Vagina (tissue), 2 donors: ENCODE measurements around the gene GRB7. TPM values are rescaled to one million over a fixed set of nuclear protein-coding genes. Genes with fewer than 3 reads are reported as not detected.
"Not testable (repeated sequence)": the region's sequence is repeated elsewhere in the genome, so short reads cannot be mapped to it uniquely, and the experiment has no call there.

Experiments
- DNase-seq, 2 donors: peaks; one replicate each; pipeline ENCODE4 v3.0.0-alpha.2; 2017; ENCODE audit errors: extremely low spot score in 2 of 2
- H3K27ac ChIP-seq: fragments of 200-600 bp; sonication (generic); one replicate; pipeline ENCODE4 v1.5.1; 2019
- H3K27me3 ChIP-seq: fragments of 200-600 bp; sonication (generic); one replicate; pipeline ENCODE4 v1.5.1; 2019
- H3K36me3 ChIP-seq, 2 donors: fragments of 200-600 bp; sonication (generic); one replicate each; pipeline ENCODE4 v1.5.1; 2017 to 2019
- H3K4me1 ChIP-seq: fragments of 200-600 bp; sonication (generic); one replicate; pipeline ENCODE4 v1.5.1; 2019
- H3K4me3 ChIP-seq, 2 donors: fragments of 200-600 bp; sonication (generic); 1 replicate in 1 of 2; 2 replicates in 1 of 2; pipeline ENCODE4 v1.5.1; 2016 to 2019
- H3K9me3 ChIP-seq: fragments of 200-600 bp; sonication (generic); one replicate; pipeline ENCODE4 v1.5.1; 2019
- CTCF ChIP-seq, 3 experiments: fragments of 450-650 bp in 2 of 3; fragments of 200-600 bp in 1 of 3; sonication (generic) in 1 of 3; IDR thresholded peaks; one replicate each; pipeline ENCODE4 v1.5.1; 2017 to 2019; ENCODE audit warnings: antibody characterized with exemption in 3 of 3, mild to moderate bottlenecking in 2 of 3, moderate library complexity in 2 of 3
- POLR2A ChIP-seq, 2 donors: fragments of 450-650 bp; IDR thresholded peaks; one replicate each; pipeline ENCODE4 v1.6.1; 2017; ENCODE audit warnings: antibody characterized with exemption in 2 of 2, mild to moderate bottlenecking in 2 of 2, moderate library complexity in 2 of 2
- POLR2AphosphoS5 ChIP-seq, 2 donors: sonication (generic); formaldehyde crosslinking; IDR thresholded peaks; one replicate each; pipeline ENCODE4 v1.9.0; 2017; ENCODE audit warnings: antibody characterized with exemption in 2 of 2, mild to moderate bottlenecking in 2 of 2, low read depth in 1 of 2; ENCODE audit not compliant: insufficient read depth in 1 of 2
- intact Hi-C: fragments of 100-400 bp; cut with DNase I; formaldehyde crosslinking; loops from one replicate; pipeline ENCODE4 v1.15.1; 2023
- total RNA-seq: library from RNA; depleted of rRNA; stranded (reverse); fragments of >200 nt; gene quantifications from one replicate; pipeline ENCODE4 v1.2.3, GENCODE V29; 2016

Gene GRB7
- total RNA-seq, 1 donor from 2014 or later, result 23.6 TPM

- Histone ChIP-seq H3K4me1 (peaks cover 4% of the 10 kb centered on the region), H3K4me3 (peak overlapping the region in 1 of 2 donors; percentile 30), H3K27me3 (no peaks in the 10 kb centered on the region), H3K36me3 (peaks cover 0 to 5% of the 10 kb centered on the region in 2 donors), H3K27ac (no peak overlapping the region), H3K9me3 (no peaks in the 10 kb centered on the region)
- intact Hi-C loops, result no loop called here
- DNase-seq, result no peak
- TF ChIP-seq CTCF (IDR thresholded peaks at IDR 0.05), result no peak
- no peak for TF ChIP-seq POLR2A (IDR thresholded peaks at IDR 0.05)
- TF ChIP-seq POLR2AphosphoS5 (IDR thresholded peaks at IDR 0.05; ENCODE audit: insufficient read depth in 1 of 2, low read depth in 1 of 2), result no peak
These were observed 8.4 kb downstream of the GRB7 start for GRCh38 chr17:39746145-39746461.

GRCh38 chr17:39747745-39748144 lies 10.0 kb downstream of the GRB7 start:
- Histone ChIP-seq H3K27me3 (no peaks in the 10 kb centered on the region), H3K9me3 (no peaks in the 10 kb centered on the region), H3K27ac (no peak overlapping the region), H3K4me1 (no peaks in the 10 kb centered on the region), H3K4me3 (no peak overlapping the region), H3K36me3 (peaks cover 0 to 5% of the 10 kb centered on the region in 2 donors)
- TF ChIP-seq POLR2A (IDR thresholded peaks at IDR 0.05) (no peak), POLR2AphosphoS5 (IDR thresholded peaks at IDR 0.05; ENCODE audit: insufficient read depth in 1 of 2, low read depth in 1 of 2) (no peak), CTCF (IDR thresholded peaks at IDR 0.05) (no peak)
- DNase-seq, result no peak
- intact Hi-C loops, result no loop called here

GRCh38 chr17:39748444-39749034 lies 10.8 kb downstream of the GRB7 start:
- H3K36me3 ChIP-seq, H3K27me3 ChIP-seq, H3K9me3 ChIP-seq, H3K27ac ChIP-seq, DNase-seq, H3K4me1 ChIP-seq, H3K4me3 ChIP-seq, intact Hi-C loops: not testable (repeated sequence)

GRCh38 chr17:39750131-39751015 lies 12.6 kb downstream of the GRB7 start:
- Histone ChIP-seq H3K4me3 (no peak overlapping the region), H3K27me3 (no peaks in the 10 kb centered on the region), H3K9me3 (no peaks in the 10 kb centered on the region), H3K4me1 (peaks cover 20% of the 10 kb centered on the region), H3K27ac (no peak overlapping the region), H3K36me3 (no peaks in the 10 kb centered on the region)
- no peak for TF ChIP-seq CTCF (IDR thresholded peaks at IDR 0.05)
- no peak for TF ChIP-seq POLR2A (IDR thresholded peaks at IDR 0.05)
- no peak for TF ChIP-seq POLR2AphosphoS5 (IDR thresholded peaks at IDR 0.05; ENCODE audit: insufficient read depth in 1 of 2, low read depth in 1 of 2)
- DNase-seq, result no peak
- intact Hi-C loops, result loop anchor here (5.0 kb wide), 1 partner anchor 128 kb away; no protein-coding TSS in a partner anchor

GRCh38 chr17:39751016-39751543 lies 13.3 kb downstream of the GRB7 start:
- intact Hi-C loops, result loop anchor here (5.0 kb wide), 1 partner anchor 129 kb away; no protein-coding TSS in a partner anchor
- peaks cover 27% of the 10 kb centered on the region for H3K4me1 ChIP-seq
- DNase-seq, result no peak
- H3K36me3 ChIP-seq, result no peaks in the 10 kb centered on the region
- H3K27ac ChIP-seq, result no peak overlapping the region
- TF ChIP-seq POLR2A (IDR thresholded peaks at IDR 0.05) (no peak), POLR2AphosphoS5 (IDR thresholded peaks at IDR 0.05; ENCODE audit: insufficient read depth in 1 of 2, low read depth in 1 of 2) (no peak), CTCF (IDR thresholded peaks at IDR 0.05) (no peak)
- H3K27me3 ChIP-seq, result no peaks in the 10 kb centered on the region
- H3K4me3 ChIP-seq, result no peak overlapping the region
- no peaks in the 10 kb centered on the region for H3K9me3 ChIP-seq
